ENCODE data around the gene HEG1.

The HEG1 gene

DNA sequence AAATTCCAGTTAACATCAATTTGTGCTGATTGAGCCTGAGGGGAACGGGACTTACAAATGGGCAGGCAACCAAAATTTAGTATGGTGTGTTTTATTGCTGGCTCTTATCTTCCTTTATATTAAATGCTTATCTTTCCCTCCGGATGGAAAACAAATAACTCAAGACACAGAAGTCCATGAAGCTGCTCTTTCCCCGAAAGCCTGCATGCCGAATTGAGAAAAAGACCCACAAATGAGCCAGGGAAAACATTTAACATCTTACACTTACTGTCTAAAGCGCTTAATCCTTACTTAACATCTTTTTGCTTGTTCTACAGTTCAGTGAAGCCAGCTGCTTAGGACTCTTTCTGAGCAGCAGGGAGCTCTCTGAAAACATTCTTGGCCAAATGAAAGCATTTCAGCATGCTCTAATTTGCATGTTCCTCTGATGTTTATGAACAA is 49.5 kb downstream of the HEG1 start:
- Histone ChIP-seq H3K4me3 (replicated peaks; ENCODE audit: low read depth, low read length) (no peak overlapping the region), H3K27me3 (replicated peaks; ENCODE audit: control insufficient read depth, insufficient read depth, low read length) (no peaks in the 10 kb centered on the region), H3K36me3 (ENCODE audit: control insufficient read depth, insufficient read depth, low read length) (peaks cover 46% of the 10 kb centered on the region)
- TF ChIP-seq, protein P1, sequence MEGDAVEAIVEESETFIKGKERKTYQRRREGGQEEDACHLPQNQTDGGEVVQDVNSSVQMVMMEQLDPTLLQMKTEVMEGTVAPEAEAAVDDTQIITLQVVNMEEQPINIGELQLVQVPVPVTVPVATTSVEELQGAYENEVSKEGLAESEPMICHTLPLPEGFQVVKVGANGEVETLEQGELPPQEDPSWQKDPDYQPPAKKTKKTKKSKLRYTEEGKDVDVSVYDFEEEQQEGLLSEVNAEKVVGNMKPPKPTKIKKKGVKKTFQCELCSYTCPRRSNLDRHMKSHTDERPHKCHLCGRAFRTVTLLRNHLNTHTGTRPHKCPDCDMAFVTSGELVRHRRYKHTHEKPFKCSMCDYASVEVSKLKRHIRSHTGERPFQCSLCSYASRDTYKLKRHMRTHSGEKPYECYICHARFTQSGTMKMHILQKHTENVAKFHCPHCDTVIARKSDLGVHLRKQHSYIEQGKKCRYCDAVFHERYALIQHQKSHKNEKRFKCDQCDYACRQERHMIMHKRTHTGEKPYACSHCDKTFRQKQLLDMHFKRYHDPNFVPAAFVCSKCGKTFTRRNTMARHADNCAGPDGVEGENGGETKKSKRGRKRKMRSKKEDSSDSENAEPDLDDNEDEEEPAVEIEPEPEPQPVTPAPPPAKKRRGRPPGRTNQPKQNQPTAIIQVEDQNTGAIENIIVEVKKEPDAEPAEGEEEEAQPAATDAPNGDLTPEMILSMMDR (IDR thresholded peaks at IDR 0.05; ENCODE audit: insufficient read depth, low read length, poor library complexity, severe bottlenecking) = no peak
- DNase-seq (ENCODE audit: extremely low read depth, insufficient read length) = no peak

DNA sequence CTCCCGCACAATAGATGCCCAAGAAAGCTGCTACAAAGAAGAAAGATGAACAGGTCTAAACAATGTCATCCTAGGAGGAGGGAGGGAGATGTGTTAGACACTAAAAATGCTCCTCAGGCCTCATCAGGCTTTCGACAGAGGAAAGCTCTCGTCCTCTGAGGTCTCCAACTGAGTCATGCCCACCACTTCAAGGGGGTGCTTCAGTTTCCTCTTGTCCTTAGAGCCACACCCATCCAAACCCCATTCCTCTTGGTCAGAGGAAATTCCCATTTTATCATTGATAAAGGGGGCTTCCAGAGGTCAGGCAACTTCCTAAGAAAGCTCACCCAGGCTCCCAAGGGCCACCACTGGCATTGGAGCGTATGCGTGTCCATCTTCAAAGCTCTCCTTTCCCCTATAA is 50.1 kb downstream of the HEG1 start:
- no peak for DNase-seq (ENCODE audit: extremely low read depth, insufficient read length)
- Histone ChIP-seq H3K4me3 (replicated peaks; ENCODE audit: low read depth, low read length) (no peak overlapping the region), H3K27me3 (replicated peaks; ENCODE audit: control insufficient read depth, insufficient read depth, low read length) (no peaks in the 10 kb centered on the region), H3K36me3 (ENCODE audit: control insufficient read depth, insufficient read depth, low read length) (peaks cover 46% of the 10 kb centered on the region)
- TF ChIP-seq, protein P1 (IDR thresholded peaks at IDR 0.05; ENCODE audit: insufficient read depth, low read length, poor library complexity, severe bottlenecking) = no peak

- TF ChIP-seq, protein P1 (IDR thresholded peaks at IDR 0.05; ENCODE audit: insufficient read depth, low read length, poor library complexity, severe bottlenecking) = no peak
- no peaks in the 10 kb centered on the region for H3K27me3 ChIP-seq (replicated peaks; ENCODE audit: control insufficient read depth, insufficient read depth, low read length)
- no peak overlapping the region for H3K4me3 ChIP-seq (replicated peaks; ENCODE audit: low read depth, low read length)
- no peak for DNase-seq (ENCODE audit: extremely low read depth, insufficient read length)
- H3K36me3 ChIP-seq (ENCODE audit: control insufficient read depth, insufficient read depth, low read length) = peaks cover 42% of the 10 kb centered on the region
Observed at GRCh38 chr3:125005222-125005621, 50.6 kb downstream of the HEG1 start.

GRCh38 chr3:125003859-125004595 is 51.8 kb downstream of the HEG1 start:
- TF ChIP-seq, protein P1 (IDR thresholded peaks at IDR 0.05; ENCODE audit: insufficient read depth, low read length, poor library complexity, severe bottlenecking) = no peak
- H3K4me3 ChIP-seq (replicated peaks; ENCODE audit: low read depth, low read length) = no peak overlapping the region
- H3K27me3 ChIP-seq (replicated peaks; ENCODE audit: control insufficient read depth, insufficient read depth, low read length) = no peaks in the 10 kb centered on the region
- no peak for DNase-seq (ENCODE audit: extremely low read depth, insufficient read length)
- peaks cover 43% of the 10 kb centered on the region for H3K36me3 ChIP-seq (ENCODE audit: control insufficient read depth, insufficient read depth, low read length)

- Histone ChIP-seq H3K27me3 (replicated peaks; ENCODE audit: control insufficient read depth, insufficient read depth, low read length) (no peaks in the 10 kb centered on the region), H3K36me3 (ENCODE audit: control insufficient read depth, insufficient read depth, low read length) (peaks cover 46% of the 10 kb centered on the region), H3K4me3 (replicated peaks; ENCODE audit: low read depth, low read length) (no peak overlapping the region)
- DNase-seq (ENCODE audit: extremely low read depth, insufficient read length) = no peak
- TF ChIP-seq, protein P1 (IDR thresholded peaks at IDR 0.05; ENCODE audit: insufficient read depth, low read length, poor library complexity, severe bottlenecking) = no peak
Observed at GRCh38 chr3:125003369-125003853, 52.4 kb downstream of the HEG1 start.
